Stromal cell of bone marrow (primary cell): ENCODE measurements around the gene GDI1.
"Not testable (repeated sequence)": the region's sequence is repeated elsewhere in the genome, so short reads cannot be mapped to it uniquely, and the experiment has no call there.

Experiments used
- DNase-seq: peaks from one replicate; pipeline ENCODE4 v3.0.0-alpha.2; 2012; ENCODE audit warnings: low read depth

GDI1 gene

DNA sequence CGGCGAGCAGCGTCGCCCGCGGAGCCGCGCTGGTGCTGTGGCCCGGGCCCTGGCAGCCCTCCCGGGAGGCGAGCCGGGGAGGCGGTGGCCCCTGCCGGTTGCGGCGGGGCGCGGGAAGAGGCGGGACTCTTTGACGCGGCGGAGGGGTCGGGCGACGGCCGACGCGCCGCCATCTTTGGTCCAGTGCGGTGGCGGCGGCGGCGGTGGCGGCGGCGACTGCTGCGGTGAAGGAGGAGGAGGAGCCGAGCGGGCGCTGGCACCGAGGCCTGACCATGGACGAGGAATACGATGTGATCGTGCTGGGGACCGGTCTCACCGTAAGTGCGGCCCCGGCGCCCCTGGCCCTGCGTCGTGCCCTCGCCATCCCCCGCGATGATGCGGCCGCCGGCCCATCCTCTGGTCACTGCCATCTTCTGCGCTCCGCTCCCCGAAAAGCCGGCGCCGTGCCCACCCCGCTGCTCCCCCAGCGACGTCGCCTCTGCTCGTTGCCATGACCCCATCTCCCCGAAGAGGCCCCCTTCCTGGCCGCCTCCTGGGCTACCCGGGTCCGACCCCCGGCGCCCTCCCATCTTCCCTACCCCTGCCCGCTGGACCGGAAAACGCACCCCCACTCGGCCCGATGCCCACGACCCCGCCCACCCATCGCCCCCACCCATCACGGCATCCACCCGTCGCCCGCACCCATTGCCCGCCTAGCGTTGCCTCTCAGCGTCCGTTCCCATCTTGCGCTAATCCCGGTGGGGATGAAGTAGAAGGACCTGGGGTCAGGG, at the start of gene GDI1:
TSS of gene GDI1 (plus strand) at position 172 of the 770 bp plus-strand sequence. CDS start at position 273, 101 bp downstream.
- no peak for DNase-seq

- DNase-seq, result not testable (repeated sequence)
Measured at GRCh38 chrX:154388094-154388493, 48.9 kb upstream of the GDI1 start.

DNA sequence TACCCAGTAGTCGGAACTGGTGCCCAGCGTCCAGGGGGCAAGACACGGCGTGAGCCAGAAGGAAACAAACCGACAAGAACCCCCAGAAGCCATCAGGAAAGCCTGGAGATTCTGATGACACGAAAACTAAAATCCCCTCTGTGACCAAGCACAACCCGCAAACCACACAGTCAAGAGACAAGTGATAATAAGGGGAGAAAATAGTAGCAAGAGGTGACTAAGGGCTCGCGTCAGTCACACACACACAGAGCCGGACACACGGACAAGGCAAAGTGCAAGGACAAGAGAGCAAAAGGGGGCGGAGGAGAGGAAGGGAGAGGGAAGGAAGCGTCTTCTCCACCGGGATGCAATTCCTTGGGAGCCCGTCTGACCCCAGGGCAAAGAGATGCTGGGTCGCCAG, 48.3 kb upstream of the GDI1 start:
- not testable (repeated sequence) for DNase-seq

DNA sequence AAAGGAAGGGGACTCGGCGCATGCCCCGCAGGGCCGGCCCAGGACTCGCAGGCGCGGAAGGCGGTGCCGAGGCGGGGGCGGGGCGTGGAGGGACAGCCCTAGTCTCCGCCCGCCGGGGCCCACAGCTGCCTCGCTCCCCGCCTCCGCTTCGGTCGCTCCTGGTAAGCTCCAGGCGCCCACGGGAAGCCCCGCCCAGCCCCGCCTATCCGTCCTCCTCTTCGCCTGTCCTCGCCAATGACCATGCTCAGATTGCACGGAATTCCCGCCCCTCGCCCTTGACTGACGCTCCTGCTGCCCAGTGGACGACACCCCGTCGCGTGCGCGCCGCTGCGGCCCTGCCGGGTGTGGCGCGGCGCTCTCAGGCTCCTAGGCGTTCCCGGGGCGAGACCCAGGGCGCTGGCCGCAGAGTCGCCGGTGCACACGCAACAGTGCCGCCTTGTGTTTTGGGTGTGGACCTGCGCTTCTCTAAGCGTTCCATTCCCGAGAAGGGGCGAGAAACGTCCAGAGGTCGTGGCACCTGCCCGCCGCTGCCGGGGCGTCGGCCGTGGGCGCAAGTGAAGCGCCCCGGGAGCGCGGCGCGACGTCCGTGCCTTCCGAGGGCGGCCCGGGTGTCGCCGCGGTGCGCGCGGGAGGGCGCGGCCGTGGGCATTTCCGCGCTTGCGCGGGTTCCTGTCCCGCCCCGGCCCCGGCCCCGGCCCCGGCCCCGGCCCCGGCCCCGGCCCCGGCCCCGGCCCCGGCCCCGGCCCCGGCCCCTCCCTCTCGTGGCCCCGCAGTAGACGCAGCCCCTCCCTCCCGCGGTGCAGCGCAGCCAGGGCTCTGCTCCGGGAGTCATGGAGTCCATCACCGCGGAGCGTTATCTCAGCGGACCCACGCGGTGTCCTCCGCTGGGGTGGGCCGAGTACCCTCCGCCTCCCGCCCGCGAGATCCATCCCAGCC, 46.9 kb upstream of the GDI1 start:
- DNase-seq, result not testable (repeated sequence)

DNA sequence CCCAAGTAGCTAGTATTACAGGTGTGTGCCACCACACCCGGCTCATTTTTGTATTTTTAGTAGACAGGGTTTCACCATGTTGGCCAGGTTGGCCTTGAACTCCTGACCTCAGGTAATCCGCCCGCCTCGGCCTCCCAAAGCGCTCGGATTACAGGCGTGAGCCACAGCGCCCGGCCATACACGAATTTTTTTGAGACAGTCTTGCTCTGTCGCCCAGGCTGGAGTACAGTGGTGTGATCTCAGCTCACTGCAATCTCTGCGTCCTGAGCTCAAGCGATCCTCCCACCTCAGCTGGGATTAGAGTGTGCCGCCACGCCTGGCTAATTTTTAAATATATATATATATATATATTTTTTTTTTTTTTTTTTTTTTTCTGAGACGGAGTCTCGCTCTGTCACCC, 40.6 kb upstream of the GDI1 start:
- DNase-seq, result not testable (repeated sequence)

DNA sequence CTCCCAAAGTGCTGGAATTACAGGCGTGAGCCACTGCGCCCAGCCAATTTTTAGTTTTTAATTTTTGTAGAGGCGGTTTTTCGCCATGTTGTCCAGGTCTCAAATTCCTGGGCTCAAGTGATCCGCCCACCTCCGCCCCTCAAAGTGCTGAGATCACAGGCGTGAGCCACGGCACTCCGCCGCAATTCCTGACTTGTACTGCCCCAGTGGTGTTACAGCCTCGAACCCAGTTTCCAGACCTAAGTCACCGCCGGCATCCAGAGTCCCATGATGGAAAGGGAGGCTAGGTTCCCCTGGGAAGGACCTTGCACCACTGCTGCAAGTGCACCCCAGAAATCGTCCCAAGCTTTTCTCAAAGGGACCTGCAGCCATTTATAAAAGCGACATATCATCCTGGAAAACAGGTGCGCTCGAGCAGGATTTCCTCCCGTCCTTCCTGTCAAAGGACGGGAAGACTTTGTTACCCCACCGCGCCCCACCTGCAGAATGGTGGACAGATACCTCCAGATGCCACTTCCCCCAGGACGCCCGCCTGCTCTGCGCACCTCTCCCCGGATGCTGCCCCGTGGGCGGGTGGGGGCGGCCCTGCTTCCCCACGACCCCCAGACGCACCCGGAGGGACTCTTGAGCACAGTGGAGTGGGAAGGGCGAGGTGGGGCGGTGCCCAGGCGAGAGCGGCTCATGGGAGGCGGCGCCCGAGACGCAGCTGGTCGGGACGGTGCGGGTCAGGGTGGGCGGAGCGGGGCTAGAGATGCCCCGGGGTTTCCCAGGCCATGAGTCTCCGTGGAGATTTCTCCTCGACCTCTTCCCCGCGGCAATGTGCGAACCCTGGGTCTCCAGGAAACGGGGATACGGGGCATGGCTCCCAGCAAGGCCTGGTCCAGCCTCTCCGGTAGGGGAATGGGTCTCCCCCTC, 39.7 kb upstream of the GDI1 start:
- no peak for DNase-seq

DNA sequence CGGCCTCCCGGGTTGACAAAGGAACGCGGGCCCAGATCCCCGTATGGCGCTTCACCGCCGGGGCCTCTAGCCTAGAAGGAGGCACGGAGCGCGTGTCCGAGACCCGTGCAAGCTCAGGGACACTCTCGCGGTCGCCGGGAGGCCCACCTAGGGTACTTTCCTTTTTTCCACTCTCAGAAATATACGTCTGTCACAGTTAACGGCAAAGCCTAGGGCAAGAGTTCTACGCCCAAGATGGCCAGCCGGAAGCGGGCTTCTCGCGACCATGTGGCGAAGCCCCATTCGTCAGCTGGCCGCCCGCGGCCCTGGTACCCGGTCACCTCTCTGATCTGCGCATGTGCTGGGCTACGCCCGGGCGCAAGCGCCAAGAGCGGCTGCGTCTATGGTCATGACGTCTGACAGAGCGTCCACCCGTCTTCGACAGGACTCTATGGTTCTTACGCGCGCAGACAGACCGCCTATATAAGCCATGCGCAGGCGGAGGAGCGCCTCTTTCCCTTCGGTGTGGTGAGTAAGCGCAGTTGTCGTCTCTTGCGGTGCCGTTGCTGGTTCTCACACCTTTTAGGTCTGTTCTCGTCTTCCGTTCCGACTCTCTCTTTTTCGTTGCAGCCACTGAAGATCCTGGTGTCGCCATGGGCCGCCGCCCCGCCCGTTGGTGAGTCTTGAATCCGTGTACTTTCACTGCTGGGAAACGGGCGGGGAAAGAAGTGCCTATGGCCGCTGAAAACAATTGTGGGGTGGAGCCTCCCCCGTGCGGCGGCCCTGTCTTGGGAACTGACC, 38.9 kb upstream of the GDI1 start, which contains the start of gene RPL10:
TSS of gene RPL10 (plus strand) at position 490 of the 780 bp plus-strand sequence. CDS start at position 633, 143 bp downstream.
- peak; percentile 86 for DNase-seq

- peak; percentile 62 for DNase-seq
Measured at GRCh38 chrX:154398668-154399526, 38.1 kb upstream of the GDI1 start.

- DNase-seq, result no peak
Measured at GRCh38 chrX:154399527-154400368, 37.2 kb upstream of the GDI1 start.

DNA sequence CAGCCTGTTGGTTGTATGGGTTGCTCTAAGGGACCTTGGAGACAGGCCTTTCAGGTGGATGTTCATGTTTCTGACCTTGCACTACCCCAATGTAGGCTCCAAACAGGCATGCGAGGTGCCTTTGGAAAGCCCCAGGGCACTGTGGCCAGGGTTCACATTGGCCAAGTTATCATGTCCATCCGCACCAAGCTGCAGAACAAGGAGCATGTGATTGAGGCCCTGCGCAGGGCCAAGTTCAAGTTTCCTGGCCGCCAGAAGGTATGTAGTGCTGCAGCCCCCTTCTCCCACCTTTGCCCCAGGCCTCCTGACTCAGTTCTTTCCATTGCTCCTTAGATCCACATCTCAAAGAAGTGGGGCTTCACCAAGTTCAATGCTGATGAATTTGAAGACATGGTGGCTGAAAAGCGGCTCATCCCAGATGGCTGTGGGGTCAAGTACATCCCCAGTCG, 36.6 kb upstream of the GDI1 start:
- DNase-seq, result not testable (repeated sequence)

DNA sequence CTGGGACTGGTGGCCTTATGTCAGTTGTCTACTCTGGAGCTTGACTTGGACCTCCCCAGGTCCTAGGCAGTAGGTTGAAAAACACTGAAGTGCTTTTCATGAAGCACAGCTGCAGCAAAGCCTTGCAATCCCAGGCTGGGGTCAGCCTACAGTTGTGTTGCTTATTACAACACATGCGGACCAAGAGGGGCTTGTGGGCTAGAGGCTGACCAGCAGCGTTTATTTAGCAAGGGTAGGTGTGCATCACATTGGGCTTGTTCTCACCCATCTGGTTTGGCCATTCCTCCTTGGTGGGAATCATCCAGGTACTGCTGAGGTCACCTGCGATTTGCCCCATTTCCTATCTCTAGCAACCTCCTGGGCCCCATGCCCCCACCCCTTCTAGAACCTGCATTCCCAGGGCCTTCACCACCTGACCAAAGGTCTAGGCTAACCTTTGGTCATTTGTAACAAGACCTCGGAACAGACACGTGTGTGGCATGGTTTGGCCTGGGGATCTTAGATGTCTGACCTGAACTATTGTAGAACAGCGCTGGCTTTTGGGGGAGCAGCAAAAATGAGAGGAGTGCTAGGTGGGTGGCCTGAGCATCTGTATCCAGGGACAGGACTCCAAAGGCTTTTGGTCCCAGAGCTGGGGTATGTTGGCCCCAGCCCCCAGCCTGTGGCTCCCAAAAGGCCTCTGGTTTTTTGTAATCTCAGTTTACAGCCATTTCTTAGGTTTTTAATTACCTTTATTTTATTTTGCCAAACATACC, 35.7 kb upstream of the GDI1 start:
- DNase-seq, result no peak

GRCh38 chrX:154401918-154402621, 34.9 kb upstream of the GDI1 start:
- no peak for DNase-seq

DNA sequence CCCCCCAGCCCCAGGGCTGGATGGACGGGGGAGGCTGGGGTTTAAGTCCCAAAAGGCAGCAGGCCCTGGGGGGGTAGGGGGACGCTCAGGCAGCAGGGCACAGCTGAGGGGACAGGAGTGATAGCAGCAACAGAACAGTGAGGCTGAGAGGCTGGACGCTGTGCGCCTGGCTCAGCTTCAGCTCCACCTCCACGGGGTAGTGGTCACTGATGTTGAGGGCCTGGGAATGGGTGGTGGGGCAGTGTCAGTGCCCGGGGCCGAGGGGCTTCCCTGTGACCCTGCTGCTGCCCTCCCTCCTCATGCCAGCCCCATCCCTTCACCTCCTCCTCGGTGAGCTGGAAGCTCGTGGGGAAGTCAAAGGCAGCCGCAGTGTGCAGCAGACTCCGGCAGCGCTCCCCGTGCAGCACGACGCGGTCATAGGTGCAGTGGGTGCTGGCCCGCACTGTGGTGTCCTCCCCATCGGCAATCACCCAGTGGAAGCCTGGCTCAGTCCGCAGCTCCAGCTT, 34.3 kb upstream of the GDI1 start:
- no peak for DNase-seq

DNA sequence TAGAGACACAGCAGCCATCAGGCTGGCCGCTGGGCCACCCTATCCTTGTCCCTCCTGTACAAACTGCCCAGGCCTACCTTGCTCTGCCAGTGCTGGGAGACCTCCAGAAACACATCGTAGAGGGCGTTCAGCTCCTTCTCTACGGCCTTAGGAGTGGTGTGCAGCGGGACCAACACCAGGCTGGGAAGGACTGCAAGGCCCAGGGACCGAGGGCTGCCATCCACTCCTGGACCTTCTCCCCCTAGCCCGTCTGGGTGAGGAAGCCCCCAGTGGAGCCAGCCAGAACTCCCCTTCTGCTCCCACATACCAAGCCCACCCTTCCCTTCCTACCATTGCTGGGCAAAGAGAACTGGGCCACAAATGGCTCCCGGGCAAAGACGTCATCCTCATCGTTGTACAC, 33.8 kb upstream of the GDI1 start:
- no peak for DNase-seq

DNA sequence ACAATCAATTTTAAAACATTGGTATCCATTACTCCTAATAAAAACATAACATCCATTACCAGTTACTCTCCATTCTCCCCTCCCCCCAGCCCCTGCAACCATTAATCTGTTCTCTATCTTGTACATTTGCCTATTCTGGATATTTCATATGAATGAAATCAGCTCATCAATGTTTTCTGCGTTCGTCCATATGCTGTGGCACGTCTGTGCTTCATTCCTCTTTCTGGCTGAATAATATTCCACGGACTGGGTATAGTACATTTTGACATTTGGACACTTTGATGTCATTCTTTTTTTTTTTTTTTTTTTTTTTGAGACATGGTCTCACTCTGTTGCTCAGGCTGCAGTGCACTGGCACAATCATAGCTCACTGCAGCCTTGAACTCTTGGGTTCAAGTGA, 33.1 kb upstream of the GDI1 start:
- no peak for DNase-seq

- no peak for DNase-seq
Measured at GRCh38 chrX:154404625-154405192, 32.2 kb upstream of the GDI1 start.

DNA sequence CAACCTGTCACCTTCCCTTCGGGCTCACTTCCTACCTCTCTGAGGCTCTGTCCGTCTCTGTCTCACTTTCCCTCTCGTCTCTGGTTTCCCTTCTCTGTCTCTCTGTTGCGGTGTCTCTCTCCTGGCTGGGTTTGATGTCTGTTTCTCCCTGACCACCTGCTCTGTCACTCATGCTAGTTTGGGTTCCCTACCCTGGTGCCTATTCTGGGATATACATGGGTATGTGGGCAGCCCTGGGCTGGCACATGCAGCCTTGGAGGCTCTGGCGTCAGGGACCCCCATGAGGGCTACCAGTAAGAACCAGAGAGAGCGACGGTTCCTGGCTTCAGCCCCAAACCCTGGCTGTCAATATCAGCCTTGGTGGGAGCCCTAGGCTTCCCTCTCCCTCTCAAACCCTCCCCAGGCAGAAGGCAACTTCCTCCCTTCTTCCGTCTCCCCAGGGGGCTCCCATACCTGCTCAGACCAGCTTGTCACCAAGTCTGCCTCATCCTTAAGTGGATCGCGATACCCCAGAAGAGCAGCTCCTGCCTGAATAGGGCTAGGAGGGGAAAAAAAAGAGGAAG, 28.2 kb upstream of the GDI1 start:
- no peak for DNase-seq
